Breast epithelium (tissue), 3 donors: ENCODE results near the gene SNX18.

Experiments used
- POLR2AphosphoS5 ChIP-seq, 3 donors: sonication (generic); formaldehyde crosslinking; IDR thresholded peaks; one replicate each; pipeline ENCODE4 v1.6.1; 2017; ENCODE audit warnings: antibody characterized with exemption in 3 of 3
- TF ChIP-seq, protein P1 (sequence below), 3 donors: fragments of 450-650 bp; IDR thresholded peaks; one replicate each; pipeline ENCODE4 v1.5.1; 2016 to 2017; ENCODE audit warnings: antibody characterized with exemption in 3 of 3, mild to moderate bottlenecking in 3 of 3, moderate library complexity in 3 of 3

DNA sequence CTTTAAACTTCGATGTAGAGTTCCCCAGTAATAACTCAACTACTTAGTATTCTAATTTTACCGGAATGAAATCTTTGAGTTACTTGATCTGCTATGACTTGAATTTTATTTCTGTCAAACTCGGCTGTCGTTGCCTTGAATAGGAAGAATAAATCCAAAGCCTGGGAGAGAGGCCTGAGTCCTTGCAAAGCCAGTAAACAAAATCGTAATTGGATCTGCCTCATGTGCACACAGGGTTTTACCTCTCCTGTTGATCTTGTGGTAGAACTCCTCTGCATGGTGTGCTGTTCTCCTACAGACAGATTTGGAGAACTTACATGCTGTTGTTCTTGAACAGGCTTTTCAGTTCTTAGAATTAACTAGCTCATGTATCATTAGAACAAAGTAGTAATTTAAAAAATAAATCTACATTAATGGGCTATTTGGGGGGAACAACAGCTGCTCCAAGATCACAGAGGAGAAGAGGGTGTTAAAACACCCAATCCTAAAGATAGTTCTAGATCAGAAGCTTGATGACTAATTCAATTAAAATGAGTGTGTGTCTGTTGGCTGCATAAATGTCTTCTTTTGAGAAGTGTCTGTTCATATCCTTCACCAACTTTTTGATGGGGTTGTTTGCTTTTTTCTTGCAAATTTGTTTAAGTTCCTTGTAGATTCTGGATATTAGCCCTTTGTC lies 33.2 kb upstream of the SNX18 start:
- TF ChIP-seq, protein P1, sequence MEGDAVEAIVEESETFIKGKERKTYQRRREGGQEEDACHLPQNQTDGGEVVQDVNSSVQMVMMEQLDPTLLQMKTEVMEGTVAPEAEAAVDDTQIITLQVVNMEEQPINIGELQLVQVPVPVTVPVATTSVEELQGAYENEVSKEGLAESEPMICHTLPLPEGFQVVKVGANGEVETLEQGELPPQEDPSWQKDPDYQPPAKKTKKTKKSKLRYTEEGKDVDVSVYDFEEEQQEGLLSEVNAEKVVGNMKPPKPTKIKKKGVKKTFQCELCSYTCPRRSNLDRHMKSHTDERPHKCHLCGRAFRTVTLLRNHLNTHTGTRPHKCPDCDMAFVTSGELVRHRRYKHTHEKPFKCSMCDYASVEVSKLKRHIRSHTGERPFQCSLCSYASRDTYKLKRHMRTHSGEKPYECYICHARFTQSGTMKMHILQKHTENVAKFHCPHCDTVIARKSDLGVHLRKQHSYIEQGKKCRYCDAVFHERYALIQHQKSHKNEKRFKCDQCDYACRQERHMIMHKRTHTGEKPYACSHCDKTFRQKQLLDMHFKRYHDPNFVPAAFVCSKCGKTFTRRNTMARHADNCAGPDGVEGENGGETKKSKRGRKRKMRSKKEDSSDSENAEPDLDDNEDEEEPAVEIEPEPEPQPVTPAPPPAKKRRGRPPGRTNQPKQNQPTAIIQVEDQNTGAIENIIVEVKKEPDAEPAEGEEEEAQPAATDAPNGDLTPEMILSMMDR (IDR thresholded peaks at IDR 0.05) = no peak
- TF ChIP-seq POLR2AphosphoS5 (IDR thresholded peaks at IDR 0.05) = no peak
